22Rv1 (cell line): Measurements from ENCODE around the gene KIF26B.
"Not testable (repeated sequence)": the region's sequence is repeated elsewhere in the genome, so short reads cannot be mapped to it uniquely, and the experiment has no call there.

ENCODE experiments used
- H3K27ac ChIP-seq: fragments of 450-650 bp; 2 replicates; pipeline ENCODE4 v1.5.1; 2017
- CTCF ChIP-seq: fragments of 450-650 bp; IDR thresholded peaks from 2 replicates; pipeline ENCODE4 v1.5.1; 2017; ENCODE audit warnings: mild to moderate bottlenecking
- ZFX ChIP-seq: fragments of 450-650 bp; IDR thresholded peaks from 2 replicates; pipeline ENCODE4 v1.6.1; 2017; ENCODE audit warnings: antibody characterized with exemption, borderline replicate concordance

KIF26B gene

GRCh38 chr1:245327360-245327759 lies 172.6 kb downstream of the KIF26B start:
- no peak overlapping the region for H3K27ac ChIP-seq
- no peak for TF ChIP-seq ZFX
- no peak for TF ChIP-seq CTCF

GRCh38 chr1:245327842-245328241 lies 173.1 kb downstream of the KIF26B start:
- no peak for TF ChIP-seq ZFX
- no peak for TF ChIP-seq CTCF
- H3K27ac ChIP-seq: no peak overlapping the region

GRCh38 chr1:245330951-245331350 lies 176.2 kb downstream of the KIF26B start:
- no peak for TF ChIP-seq ZFX
- TF ChIP-seq CTCF: no peak
- no peak overlapping the region for H3K27ac ChIP-seq

- TF ChIP-seq CTCF (no peak), ZFX (no peak)
- H3K27ac ChIP-seq: no peak overlapping the region
These were observed 177.3 kb downstream of the KIF26B start for GRCh38 chr1:245332085-245332484.

GRCh38 chr1:245332513-245332912 lies 177.7 kb downstream of the KIF26B start:
- TF ChIP-seq CTCF (no peak), ZFX (no peak)
- no peak overlapping the region for H3K27ac ChIP-seq

GRCh38 chr1:245334235-245334634 lies 179.4 kb downstream of the KIF26B start:
- H3K27ac ChIP-seq: no peak overlapping the region
- TF ChIP-seq CTCF (no peak), ZFX (no peak)

- no peak overlapping the region for H3K27ac ChIP-seq
- TF ChIP-seq CTCF: no peak
- no peak for TF ChIP-seq ZFX
These were observed 180.2 kb downstream of the KIF26B start for GRCh38 chr1:245334827-245335490.

- H3K27ac ChIP-seq: not testable (repeated sequence)
These were observed 180.9 kb downstream of the KIF26B start for GRCh38 chr1:245335684-245336083.
